Measurements from ENCODE around the gene ATG2A. TPM values are rescaled to one million over a fixed set of nuclear protein-coding genes. Genes with fewer than 3 reads are reported as not detected.
A peak's percentile ranks its signal among the peaks of the same experiment; 100 is the strongest.

The ATG2A gene
- total and polyA plus RNA-seq, 2 of the 8 experiments (the other 6 are each of a cell fraction or from before 2014, with no cell fraction given): 12.1 to 22.1 TPM

- H3K56ac ChIP-seq (replicated peaks; ENCODE audit: insufficient read length, low read depth, low read length): no peak overlapping the region
- no peak overlapping the region for H3K4ac ChIP-seq (replicated peaks; ENCODE audit: insufficient read length, low read depth, low read length)
- no peak overlapping the region for H2AK5ac ChIP-seq (ENCODE audit: low read depth, low read length)
- POLR2A ChIA-PET (ENCODE audit: partially characterized antibody): interaction anchor here (2.0 to 25.7 kb wide), 2 partner anchors 28 to 85 kb away, joined by 4 to 408 read pairs; partner anchors contain the start of gene EHD1
- peaks cover 0 to 5% (median 2%) of the 10 kb centered on the region in 4 experiments; a peak in 4 of 7 replicates for H3K4me1 ChIP-seq (replicated peaks in 1 of 4; ENCODE audit: control insufficient read depth in 3 of 4, insufficient read depth in 4 of 4, low read length in 3 of 4)
- CTCF ChIA-PET (ENCODE audit: partially characterized antibody): interaction anchor here (0.6 to 32.3 kb wide), 5 partner anchors 5 to 155 kb away, joined by 3 to 1058 read pairs (median 321); partner anchors contain the start of gene EHD1
- no peak for DNase-seq (ENCODE audit: low read depth in 1 of 2, low spot score in 2 of 2)
- TF ChIP-seq CTBP2 (IDR thresholded peaks at IDR 0.05; ENCODE audit: borderline replicate concordance, insufficient read depth, insufficient read length, low read length): no peak
- TF ChIP-seq E2F6 (IDR thresholded peaks at IDR 0.05): no peak
- TF ChIP-seq CTCF (IDR thresholded peaks at IDR 0.05; ENCODE audit: control extremely low read depth in 1 of 3, insufficient read depth in 1 of 3, low read depth in 1 of 3, low read length in 3 of 3): no peak
- no peak overlapping the region for H3K4me3 ChIP-seq (ENCODE audit: extremely low read depth in 1 of 4, insufficient read depth in 2 of 4, low read depth in 3 of 4, low read length in 4 of 4)
- no peak for FAIRE-seq
- H3K9me3 ChIP-seq (ENCODE audit: insufficient read depth in 2 of 2, low read depth in 1 of 2, low read length in 1 of 2): no peaks in the 10 kb centered on the region
- no peak overlapping the region for H3K14ac ChIP-seq (ENCODE audit: insufficient read length)
- H3K79me1 ChIP-seq (ENCODE audit: low read depth, low read length): no peaks in the 10 kb centered on the region; the same call in 1 of the 2 replicates
- no peak overlapping the region for H2BK12ac ChIP-seq (ENCODE audit: low read depth, low read length)
- peak overlapping the region; percentile 71; the same call in 1 of the 2 replicates for H2BK5ac ChIP-seq (ENCODE audit: low read depth, low read length)
- H3K27me3 ChIP-seq (replicated peaks in 1 of 4; ENCODE audit: control insufficient read depth in 3 of 4, extremely low read depth in 1 of 4, insufficient read depth in 3 of 4, low read length in 3 of 4): no peaks in the 10 kb centered on the region
- H4K91ac ChIP-seq (replicated peaks; ENCODE audit: insufficient read length, low read length): no peak overlapping the region
- no peak overlapping the region for H3K18ac ChIP-seq (ENCODE audit: extremely low read depth, low read length)
- peaks cover 0 to 5% of the 10 kb centered on the region in 2 experiments for H4K20me1 ChIP-seq (replicated peaks in 1 of 2; ENCODE audit: control insufficient read depth in 1 of 2, insufficient read depth in 2 of 2, low read length in 2 of 2)
- H2AFZ ChIP-seq (ENCODE audit: low read length): no peak overlapping the region
- H2BK20ac ChIP-seq (ENCODE audit: low read length): no peak overlapping the region
- no peak overlapping the region for H2BK15ac ChIP-seq (ENCODE audit: low read length)
- no peaks in the 10 kb centered on the region for H3K79me2 ChIP-seq (ENCODE audit: control insufficient read depth in 1 of 2, insufficient read depth in 2 of 2, low read length in 2 of 2)
- peaks cover 0 to 5% (median 0%) of the 10 kb centered on the region in 4 experiments; a peak in 3 of 8 replicates for H3K36me3 ChIP-seq (ENCODE audit: control insufficient read depth in 2 of 4, insufficient read depth in 4 of 4, low read length in 3 of 4)
- no peak overlapping the region for H3K27ac ChIP-seq (ENCODE audit: low read depth, low read length)
- no peak overlapping the region; a peak in 1 of 7 replicates for H3K9ac ChIP-seq (replicated peaks in 1 of 4; ENCODE audit: extremely low read depth in 1 of 4, low read depth in 3 of 4, low read length in 3 of 4)
- H4K5ac ChIP-seq (ENCODE audit: insufficient read length, low read depth, low read length): no peak overlapping the region
- no peak overlapping the region for H4K8ac ChIP-seq (ENCODE audit: extremely low read depth, insufficient read depth, low read length)
- H3K23me2 ChIP-seq (ENCODE audit: low read depth, low read length): no peaks in the 10 kb centered on the region
- no peak overlapping the region for H3K23ac ChIP-seq (ENCODE audit: insufficient read length)
- no peak overlapping the region for H3K4me2 ChIP-seq (ENCODE audit: insufficient read depth in 1 of 2, low read depth in 2 of 2, low read length in 2 of 2)
- 95% methylated on average over 20 of the region's 20 CpGs; no CpG with 5 or more reads in 1 of the 2 experiments for WGBS, 2 experiments (ENCODE audit: extremely low coverage in 1 of 2, insufficient coverage in 1 of 2, insufficient read length in 1 of 2, insufficient replicate concordance in 2 of 2, low coverage in 1 of 2, low lambda C conversion rate in 2 of 2, missing lambda C conversion rate in 1 of 2)
- no peak overlapping the region for H2BK120ac ChIP-seq (replicated peaks; ENCODE audit: low read depth, low read length)
Observed at GRCh38 chr11:64856382-64857227, 60.4 kb downstream of the ATG2A start.
